SK-N-SH (cell line): ENCODE measurements around the gene TAB2.

Source experiments
- CTCF ChIP-seq: fragments of 200-600 bp; sonication (generic); IDR thresholded peaks from 2 replicates; pipeline ENCODE4 v1.6.1; 2017; ENCODE audit warnings: antibody characterized with exemption, mild to moderate bottlenecking, moderate library complexity
- ELF1 ChIP-seq: IDR thresholded peaks from 2 replicates; pipeline ENCODE4 v1.4.0; 2012
- EZH2phosphoT487 ChIP-seq: fragments of 200-600 bp; sonication (generic); IDR thresholded peaks from 2 replicates; pipeline ENCODE4 v1.6.1; 2017; ENCODE audit warnings: low read depth, mixed run types, mild to moderate bottlenecking, antibody characterized with exemption, moderate library complexity, borderline replicate concordance
- GABPA ChIP-seq: IDR thresholded peaks from 2 replicates; pipeline ENCODE4 v1.4.0; 2012; ENCODE audit warnings: low read depth, mild to moderate bottlenecking
- JUND ChIP-seq: IDR thresholded peaks from 2 replicates; pipeline ENCODE4 v1.4.0; 2012
- MAX ChIP-seq: IDR thresholded peaks from 2 replicates; pipeline ENCODE4 v1.4.0; 2012; ENCODE audit warnings: low read depth
- MXI1 ChIP-seq: IDR thresholded peaks from 2 replicates; pipeline ENCODE4 v1.6.1; 2012; ENCODE audit warnings: mild to moderate bottlenecking, low read depth, low read length, improper control_type of control experiment
- NFIC ChIP-seq: IDR thresholded peaks from 2 replicates; pipeline ENCODE4 v1.4.0; 2012; ENCODE audit warnings: borderline replicate concordance
- PBX3 ChIP-seq: IDR thresholded peaks from 2 replicates; pipeline ENCODE4; 2012
- POLR2AphosphoS5 ChIP-seq: IDR thresholded peaks from 2 replicates; pipeline ENCODE4 v1.6.1; 2012; ENCODE audit warnings: low read depth, low read length
- REST ChIP-seq: IDR thresholded peaks from 2 replicates; pipeline ENCODE4 v1.6.1; 2012; ENCODE audit warnings: mild to moderate bottlenecking, low read depth, low read length, moderate library complexity
- SMC3 ChIP-seq: IDR thresholded peaks from 2 replicates; pipeline ENCODE4 v1.6.1; 2012; ENCODE audit warnings: low read depth, low read length, improper control_type of control experiment
- TCF12 ChIP-seq: IDR thresholded peaks from 2 replicates; pipeline ENCODE4 v1.4.0; 2012
- ZBTB33 ChIP-seq: IDR thresholded peaks from 2 replicates; pipeline ENCODE4 v1.4.0; 2012; ENCODE audit warnings: low read depth, borderline replicate concordance

- TF ChIP-seq MAX (no peak), CTCF (no peak), MXI1 (no peak), NFIC (no peak), EZH2phosphoT487 (no peak), SMC3 (no peak), TCF12 (no peak), REST (no peak), PBX3 (no peak), ELF1 (no peak), POLR2AphosphoS5 (no peak), JUND (no peak), ZBTB33 (no peak), GABPA (no peak)
Measured at GRCh38 chr6:149340200-149340599, 22.7 kb downstream of the TAB2 start.
